Bronchus fibroblast of lung (primary cell): ENCODE data around the gene GOLGA2. TPM values are rescaled to one million over a fixed set of nuclear protein-coding genes. Genes with fewer than 3 reads are reported as not detected.

ENCODE experiments used
- total RNA-seq: library from RNA; depleted of rRNA; stranded (reverse); fragments of >200 nt; gene quantifications from 2 replicates; pipeline ENCODE4 v1.2.3, GENCODE V29; 2015

The GOLGA2 gene
- total RNA-seq = 90.8 and 91.0 TPM in 2 replicates

GRCh38 chr9:128275198-128276007, at the start of gene GOLGA2:
Gene GOLGA2 (minus strand): TSS chr9:128276007. CDS start chr9:128275976, 31 bp downstream.

GRCh38 chr9:128322404-128323211, 46.8 kb upstream of the GOLGA2 start, which contains the start of the genes COQ4 and TRUB2:
Gene COQ4 (plus strand): TSS chr9:128322839. CDS start chr9:128322859, 20 bp downstream.
Gene TRUB2 (minus strand): TSS chr9:128322447. CDS start chr9:128322408, 39 bp downstream.

GRCh38 chr9:128276008-128276573, 284 bp upstream of the GOLGA2 start, which contains the start of gene SWI5:
Gene SWI5 (plus strand): TSS chr9:128276276.

Other genes with a start within 250 kb of the GOLGA2 start
- 9.2 and 10.3 TPM in 2 replicates for gene NAIF1, start 208.7 kb downstream of the GOLGA2 start, total RNA-seq
- gene SLC25A25, start 207.8 kb downstream of the GOLGA2 start, total RNA-seq = 11.1 and 11.4 TPM in 2 replicates
- gene PTGES2, start 148.3 kb downstream of the GOLGA2 start, total RNA-seq = 63.5 and 70.3 TPM in 2 replicates
- not detected in 2 replicates for gene LCN2, start 126.6 kb downstream of the GOLGA2 start, total RNA-seq
- 188 and 202 TPM in 2 replicates for gene BBLN, start 115.7 kb downstream of the GOLGA2 start, total RNA-seq
- gene CIZ1, start 84.4 kb downstream of the GOLGA2 start, total RNA-seq = 60.9 and 68.8 TPM in 2 replicates
- gene DNM1, start 72.6 kb downstream of the GOLGA2 start, total RNA-seq = 4.5 and 5.7 TPM in 2 replicates
- 44.6 and 49.2 TPM in 2 replicates for gene SWI5, start 269 bp upstream of the GOLGA2 start, total RNA-seq
- 11.1 and 15.5 TPM in 2 replicates for gene TRUB2, start 46.4 kb upstream of the GOLGA2 start, total RNA-seq
- gene COQ4, start 46.8 kb upstream of the GOLGA2 start, total RNA-seq = 48.3 and 53.5 TPM in 2 replicates
- gene SLC27A4, start 64.5 kb upstream of the GOLGA2 start, total RNA-seq = 20.7 and 21.1 TPM in 2 replicates
- 43.3 and 45.6 TPM in 2 replicates for gene URM1, start 95.4 kb upstream of the GOLGA2 start, total RNA-seq
- gene CERCAM, start 144.8 kb upstream of the GOLGA2 start, total RNA-seq = 58.6 and 63.5 TPM in 2 replicates
- gene ODF2, start 180.0 kb upstream of the GOLGA2 start, total RNA-seq = 41.8 and 44.0 TPM in 2 replicates
- gene GLE1, start 228.7 kb upstream of the GOLGA2 start, total RNA-seq = 28.1 TPM in 2 replicates